OCI-LY7 (cell line): ENCODE results near the gene EID3. TPM values are rescaled to one million over a fixed set of nuclear protein-coding genes. Genes with fewer than 3 reads are reported as not detected.

Source experiments
- BruUV-seq: library from RNA; stranded (reverse); fragments of 400-500 nt; replicated peaks from 2 replicates; lab custom pipeline; 2021; lab: Mats Ljungman, UMichigan
- CTCF ChIA-PET: fragments of 300-600 bp; sonication (Branson Sonifier 250); formaldehyde crosslinking; loops from one replicate; lab custom pipeline; 2022; ENCODE audit warnings: antibody characterized with exemption; ENCODE audit not compliant: unreplicated experiment; lab: Charles Lee
- POLR2A ChIA-PET: fragments of 300-600 bp; sonication (Branson Sonifier 250); formaldehyde crosslinking; loops from one replicate; lab custom pipeline; 2022; ENCODE audit warnings: antibody characterized with exemption; lab: Charles Lee
- DNase-seq: peaks from one replicate; pipeline ENCODE4 v3.0.0-alpha.2; 2015; ENCODE audit warnings: low spot score
- H2AFZ ChIP-seq: fragments of 200-600 bp; sonication (generic), shearing (Covaris generic); 2 replicates; pipeline ENCODE4 v1.6.1; 2014; ENCODE audit warnings: mild to moderate bottlenecking, antibody characterized with exemption, low read length, moderate library complexity
- H3K27ac ChIP-seq: fragments of 200-600 bp; sonication (generic); 2 replicates; pipeline ENCODE4 v1.5.1; 2014; ENCODE audit warnings: mixed run types, low read depth, mild to moderate bottlenecking, moderate library complexity, low read length, inconsistent platforms; ENCODE audit not compliant: poor library complexity, severe bottlenecking
- H3K36me3 ChIP-seq: fragments of 200-600 bp; sonication (generic); 2 replicates; pipeline ENCODE4 v1.6.1; 2014; ENCODE audit warnings: mild to moderate bottlenecking, antibody characterized with exemption, low read length, moderate library complexity, mixed read lengths; ENCODE audit not compliant: insufficient read depth
- H3K4me1 ChIP-seq: fragments of 200-600 bp; sonication (generic); 2 replicates; pipeline ENCODE4 v1.5.1; 2014; ENCODE audit warnings: mild to moderate bottlenecking, low read length; ENCODE audit not compliant: insufficient read depth, poor library complexity, severe bottlenecking
- H3K4me2 ChIP-seq: fragments of 200-600 bp; sonication (generic); 2 replicates; pipeline ENCODE4 v1.6.1; 2014; ENCODE audit warnings: mild to moderate bottlenecking, low read length
- H3K4me3 ChIP-seq: fragments of 200-600 bp; sonication (generic); 2 replicates; pipeline ENCODE4 v1.5.1; 2014; ENCODE audit warnings: mild to moderate bottlenecking, low read depth, low read length; ENCODE audit not compliant: poor library complexity, severe bottlenecking
- H3K79me2 ChIP-seq: fragments of 200-600 bp; sonication (generic); 2 replicates; pipeline ENCODE4 v1.6.1; 2016; ENCODE audit warnings: low read depth, mild to moderate bottlenecking, low read length, moderate library complexity, mixed read lengths; ENCODE audit not compliant: insufficient read depth
- H3K9me2 ChIP-seq: fragments of 200-600 bp; sonication (generic); 2 replicates; pipeline ENCODE4 v1.6.1; 2016; ENCODE audit warnings: mild to moderate bottlenecking, low read length, mixed read lengths; ENCODE audit not compliant: insufficient read depth
- H3K9me3 ChIP-seq: fragments of 200-600 bp; sonication (generic); 2 replicates; pipeline ENCODE4 v1.6.1; 2014; ENCODE audit warnings: mild to moderate bottlenecking, mixed run types, low read length, mixed read lengths
- H4K20me1 ChIP-seq: fragments of 200-600 bp; sonication (generic); 2 replicates; pipeline ENCODE4 v1.6.1; 2014; ENCODE audit warnings: mild to moderate bottlenecking, antibody characterized with exemption, low read length, moderate library complexity, mixed read lengths; ENCODE audit not compliant: insufficient read depth
- CTCF ChIP-seq: fragments of 200-600 bp; sonication (generic); conservative IDR thresholded peaks from 2 replicates; pipeline ENCODE4 v1.5.1; 2014; ENCODE audit warnings: mild to moderate bottlenecking, antibody characterized with exemption, low read length, moderate library complexity, mixed read lengths
- EZH2phosphoT487 ChIP-seq: fragments of 200-600 bp; sonication (generic); IDR thresholded peaks from 2 replicates; pipeline ENCODE4 v1.6.1; 2018; ENCODE audit warnings: low read depth, borderline replicate concordance, mild to moderate bottlenecking, mixed run types, antibody characterized with exemption, low read length, moderate library complexity, mixed read lengths
- intact Hi-C: fragments of 100-400 bp; cut with micrococcal nuclease; formaldehyde crosslinking; loops from one replicate; pipeline ENCODE4 v1.10.0; 2022; ENCODE audit not compliant: unreplicated experiment
- total RNA-seq, 2 experiments: library from RNA; depleted of rRNA in 1 of 2; stranded (reverse); fragments of >200 nt in 1 of 2; shearing (Covaris generic) in 1 of 2; gene quantifications; 2 replicates each; pipeline ENCODE4 v1.2.3, GENCODE V29; 2014 to 2022

EID3 gene
- total RNA-seq, 2 experiments from 2014 or later = 5.1 to 8.2 TPM

DNA sequence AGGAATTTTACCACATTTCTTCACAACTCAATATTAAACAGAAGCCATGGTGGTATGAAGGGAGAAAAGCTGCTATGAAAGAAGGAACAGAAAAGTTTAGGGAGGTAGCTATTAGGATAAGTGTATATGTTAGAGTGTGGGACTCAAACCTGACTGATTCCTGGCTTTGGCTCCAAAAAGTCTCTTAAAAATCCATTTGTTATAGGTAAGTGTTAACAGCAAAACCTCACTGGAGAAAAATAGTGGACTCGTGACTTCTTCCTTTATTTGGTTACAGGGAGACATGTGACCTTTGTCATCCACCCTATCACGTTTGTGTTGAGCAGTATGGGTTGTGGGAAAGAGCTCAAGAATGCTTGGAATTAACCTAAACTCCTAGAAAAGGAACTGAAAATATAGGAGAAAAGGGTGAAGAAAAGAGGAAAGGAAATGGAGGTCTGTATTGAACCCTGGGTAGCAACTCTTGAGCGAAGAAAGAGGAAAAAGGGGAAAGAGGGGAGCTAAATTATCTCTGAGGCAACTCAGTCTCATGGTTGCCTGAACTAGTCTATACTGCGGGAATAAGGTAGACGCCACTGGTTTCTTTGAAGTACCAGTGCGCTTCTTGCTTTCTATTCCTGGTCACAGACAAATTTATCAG lies 3.6 kb upstream of the EID3 start:
- Histone ChIP-seq H3K79me2 (peaks cover 100% of the 10 kb centered on the region), H3K9me2 (no peaks in the 10 kb centered on the region), H3K36me3 (peaks cover 88% of the 10 kb centered on the region), H3K9me3 (no peaks in the 10 kb centered on the region), H2AFZ (no peak overlapping the region), H3K4me2 (no peak overlapping the region), H3K4me1 (peaks cover 21% of the 10 kb centered on the region), H3K27ac (no peak overlapping the region), H4K20me1 (peaks cover 21% of the 10 kb centered on the region), H3K4me3 (no peak overlapping the region)
- BruUV-seq = no TSS peak
- CTCF ChIA-PET = interaction anchor here (0.9 kb wide), 1 partner anchor 13 kb away, joined by 3 read pairs; no protein-coding TSS in a partner anchor
- intact Hi-C loops = no loop called here
- POLR2A ChIA-PET = interaction anchor here (0.7 to 1.1 kb wide), 4 partner anchors 10 to 853 kb away, joined by 3 to 5 read pairs (median 3); no protein-coding TSS in a partner anchor
- no peak for DNase-seq
- TF ChIP-seq EZH2phosphoT487 (no peak), CTCF (no peak)

DNA sequence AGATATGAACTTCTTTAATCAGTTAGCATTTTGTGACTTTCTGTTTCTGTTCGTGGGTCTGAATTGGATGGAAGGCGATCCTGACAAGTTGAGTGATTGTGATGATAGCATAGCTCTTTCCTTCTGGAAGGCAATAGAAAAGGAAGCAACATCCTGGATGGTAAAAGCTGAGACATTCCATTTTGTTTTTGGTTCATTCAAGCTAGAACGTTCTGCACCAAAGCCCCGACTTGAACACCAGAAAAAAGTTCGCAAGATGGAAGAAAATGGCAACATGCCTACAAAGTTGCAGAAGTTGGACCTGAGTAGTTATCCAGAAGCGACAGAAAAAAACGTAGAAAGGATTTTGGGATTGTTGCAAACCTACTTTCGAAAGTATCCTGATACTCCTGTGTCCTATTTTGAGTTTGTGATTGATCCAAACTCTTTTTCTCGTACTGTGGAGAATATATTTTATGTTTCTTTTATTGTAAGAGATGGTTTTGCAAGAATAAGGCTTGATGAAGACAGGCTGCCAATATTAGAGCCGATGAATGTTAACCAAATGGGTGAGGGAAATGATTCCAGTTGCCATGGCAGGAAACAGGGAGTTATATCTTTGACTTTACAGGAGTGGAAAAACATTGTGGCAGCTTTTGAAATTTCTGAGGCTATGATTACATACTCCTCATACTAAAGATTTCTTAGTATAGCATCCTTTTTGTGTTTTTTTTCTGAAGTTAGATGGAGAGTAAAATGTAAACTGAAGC lies 896 bp downstream of the EID3 start:
- TSS peak; percentile 8 for BruUV-seq
- no peak overlapping the region for H2AFZ ChIP-seq

More for the DNA sequence above, 896 bp downstream of the EID3 start:
- TF ChIP-seq CTCF (no peak), EZH2phosphoT487 (no peak)
- Histone ChIP-seq H3K27ac (peak overlapping the region; percentile 47), H3K79me2 (peaks cover 98% of the 10 kb centered on the region), H3K4me1 (peaks cover 27% of the 10 kb centered on the region), H3K9me3 (no peaks in the 10 kb centered on the region), H3K36me3 (peaks cover 83% of the 10 kb centered on the region), H4K20me1 (peaks cover 30% of the 10 kb centered on the region), H3K4me2 (peak overlapping the region; percentile 63), H3K4me3 (peak overlapping the region; percentile 64), H3K9me2 (no peaks in the 10 kb centered on the region)
- ChIA-PET POLR2A (interaction anchor here (0.7 to 2.9 kb wide), 6 partner anchors 12 to 980 kb away, joined by 3 to 11 read pairs (median 4); no protein-coding TSS in a partner anchor), CTCF (interaction anchor here (2.0 kb wide), 1 partner anchor 18 kb away, joined by 7 read pairs; no protein-coding TSS in a partner anchor)
- intact Hi-C loops = no loop called here
- DNase-seq = no peak
